GM12891 (cell line): ENCODE results near the gene MAPT.

Experiments
- DNase-seq: peaks from one replicate; pipeline ENCODE4 v3.0.0; 2011; ENCODE audit warnings: low spot score; ENCODE audit not compliant: insufficient read length
- FAIRE-seq: peaks from 2 replicates; lab custom pipeline; 2011; peaks lifted over from hg19 to GRCh38; lab: Jason Lieb, UNC
- PAX5 ChIP-seq: IDR thresholded peaks from 2 replicates; pipeline ENCODE4 v1.6.1; 2011; ENCODE audit warnings: low read length, moderate library complexity, mild to moderate bottlenecking; ENCODE audit not compliant: insufficient read depth, severe bottlenecking
- POLR2A ChIP-seq: IDR thresholded peaks from 2 replicates; pipeline ENCODE4 v1.6.1; 2011; ENCODE audit warnings: low read depth, low read length, control low read depth
- POLR2AphosphoS5 ChIP-seq: IDR thresholded peaks from 2 replicates; pipeline ENCODE4 v1.6.1; 2011; ENCODE audit warnings: low read depth, low read length, control low read depth
- POU2F2 ChIP-seq: IDR thresholded peaks from 2 replicates; pipeline ENCODE4 v1.6.1; 2011; ENCODE audit warnings: low read depth, mild to moderate bottlenecking, control low read depth, low read length, moderate library complexity
- SPI1 ChIP-seq: IDR thresholded peaks from 2 replicates; pipeline ENCODE4 v1.6.1; 2011; ENCODE audit warnings: low read depth, low read length, control low read depth
- TAF1 ChIP-seq: IDR thresholded peaks from 2 replicates; pipeline ENCODE4 v1.6.1; 2011; ENCODE audit warnings: low read depth, low read length, control low read depth

The MAPT gene

DNA sequence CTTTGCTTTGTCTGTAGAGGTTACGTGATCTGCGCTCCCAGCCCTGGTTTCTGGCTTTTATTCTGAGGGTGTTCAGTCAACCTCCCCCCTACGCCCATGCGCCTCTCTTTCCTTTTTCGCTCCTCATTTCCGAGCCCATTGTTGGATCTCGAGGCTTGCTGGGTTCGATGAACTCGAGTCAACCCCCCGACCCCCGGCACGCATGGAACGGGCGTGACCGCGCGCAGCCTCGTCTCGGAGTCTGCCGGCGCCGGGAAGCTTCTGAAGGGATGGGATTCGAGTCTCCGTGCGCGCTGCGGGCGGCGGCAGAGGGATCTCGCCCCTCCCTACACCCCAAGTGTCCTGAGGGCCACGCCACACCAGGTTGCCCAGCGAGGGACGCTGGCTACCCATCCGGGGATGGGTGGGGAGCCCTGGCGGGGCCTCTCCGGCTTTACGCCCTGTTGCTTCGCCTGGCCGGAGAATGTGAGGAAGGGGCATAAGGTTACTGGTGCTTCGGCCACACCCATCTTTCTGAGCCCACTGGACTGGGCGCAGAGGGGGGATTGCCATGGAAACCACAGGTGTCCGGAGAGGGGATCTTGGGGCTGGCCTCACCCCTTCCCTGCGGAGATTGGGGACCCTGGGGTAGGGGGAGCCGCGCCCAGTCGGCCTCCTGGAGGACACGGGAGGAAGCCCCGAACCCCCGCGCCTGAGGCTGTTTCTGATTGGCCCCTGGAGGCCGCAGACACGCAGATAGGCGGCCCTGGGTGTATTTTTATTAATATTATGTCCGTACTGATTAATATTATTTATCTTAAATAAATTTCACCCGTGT, 1.8 kb downstream of the MAPT start:
- FAIRE-seq: no peak
- DNase-seq: no peak
- no peak for TF ChIP-seq PAX5
- TF ChIP-seq POLR2A: no peak
- no peak for TF ChIP-seq TAF1

DNA sequence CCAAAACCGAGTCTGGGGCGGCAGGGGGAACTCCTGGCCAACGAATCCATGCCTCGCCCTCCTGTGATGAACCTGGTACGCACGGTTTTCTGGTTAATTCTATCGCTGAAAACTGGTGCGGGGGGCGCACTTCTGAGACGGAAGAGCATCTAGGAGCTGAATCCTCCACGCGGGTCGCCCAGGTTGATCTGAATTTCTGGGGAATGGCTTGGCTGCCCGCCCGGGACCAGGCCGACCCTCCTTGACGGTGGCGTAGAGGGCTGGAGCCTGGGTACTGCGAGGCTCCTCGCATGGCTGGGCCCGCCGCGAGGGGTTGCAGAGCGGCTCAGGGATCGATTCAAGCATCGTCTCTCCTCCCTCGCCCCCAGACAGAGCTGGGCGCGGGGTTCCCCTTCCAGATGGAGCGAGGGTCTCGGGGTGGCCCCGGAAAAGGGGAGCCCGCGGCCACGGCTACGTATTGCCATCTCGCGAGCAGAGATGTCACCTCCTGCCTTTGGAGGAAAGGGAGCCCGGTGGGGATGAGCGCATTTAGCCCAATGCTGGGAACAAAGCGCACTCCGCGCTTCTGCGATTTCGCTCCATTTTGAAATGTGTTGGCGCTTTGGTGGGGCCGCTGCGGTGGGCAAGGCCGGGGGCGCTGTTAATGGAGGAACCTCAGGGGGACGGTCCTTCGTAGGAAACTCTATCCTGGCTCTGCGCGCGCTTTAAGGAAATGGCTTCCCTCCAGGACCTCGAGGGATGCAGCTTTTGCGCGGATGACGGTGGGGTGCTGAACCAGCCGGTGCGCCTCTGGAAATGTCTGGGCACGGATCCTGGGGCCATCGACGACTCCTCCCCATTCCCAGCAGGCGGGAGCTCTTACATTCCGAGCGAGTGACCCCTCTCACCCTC, 2.7 kb downstream of the MAPT start:
- TF ChIP-seq PAX5 (no peak), POU2F2 (no peak), POLR2AphosphoS5 (no peak), TAF1 (no peak), SPI1 (no peak)
- FAIRE-seq (no peak), DNase-seq (no peak)

DNA sequence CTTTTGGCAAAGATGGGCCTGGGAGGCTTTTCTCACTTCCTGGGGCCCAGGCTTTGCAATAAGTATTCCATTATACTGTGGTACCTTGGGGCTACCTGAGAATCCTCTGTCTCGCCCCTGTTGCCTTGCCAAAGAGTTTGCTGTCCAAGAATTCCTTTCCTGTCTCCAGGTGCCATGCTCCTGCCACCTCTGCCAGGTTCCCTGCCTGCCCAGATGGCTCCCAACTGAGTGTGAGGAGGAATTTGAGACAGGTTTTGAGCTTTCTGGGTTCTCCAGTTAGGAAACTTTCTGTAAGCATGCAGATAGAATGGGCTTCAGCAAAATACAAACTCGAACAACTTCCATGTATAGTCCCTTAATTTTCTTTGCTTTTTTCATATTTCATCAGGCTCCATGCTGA, 5.8 kb downstream of the MAPT start:
- TF ChIP-seq POLR2AphosphoS5: no peak
- no peak for TF ChIP-seq POLR2A
- no peak for TF ChIP-seq TAF1
- no peak for TF ChIP-seq PAX5
- TF ChIP-seq SPI1: no peak
- TF ChIP-seq POU2F2: no peak
- FAIRE-seq (no peak), DNase-seq (no peak)

DNA sequence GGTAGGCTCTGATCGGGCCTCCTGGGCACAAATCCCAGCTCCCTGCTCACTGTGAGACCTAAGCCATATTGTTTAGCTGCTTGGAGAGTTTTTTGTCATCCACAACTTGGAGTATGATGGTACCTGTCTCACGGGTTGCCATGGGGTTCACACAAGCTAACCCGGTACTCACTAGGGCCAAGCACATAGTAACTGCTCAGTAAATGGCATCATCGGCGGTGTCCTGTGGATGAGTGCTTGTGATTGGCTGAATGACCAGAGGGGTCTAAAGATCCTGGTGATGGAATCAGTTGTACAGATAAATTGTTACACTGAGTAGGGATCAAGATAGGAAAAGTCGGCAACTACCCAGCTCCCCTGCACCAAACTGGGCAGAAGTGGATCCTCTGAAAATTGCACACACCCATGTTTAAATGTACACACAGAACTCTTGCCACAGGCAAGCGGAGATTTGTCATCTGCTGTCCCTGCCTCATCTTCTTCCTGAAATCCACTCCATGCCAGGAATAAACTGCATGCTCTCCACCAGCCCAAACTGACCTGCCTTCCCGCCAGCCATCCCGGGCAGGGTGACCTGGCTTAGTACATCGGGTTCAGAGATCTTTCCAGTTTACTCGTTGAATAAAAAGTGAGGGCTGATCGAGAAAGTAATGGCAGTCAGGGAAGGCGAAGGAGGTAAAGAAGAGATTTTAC, 6.5 kb downstream of the MAPT start:
- TF ChIP-seq POU2F2 (no peak), POLR2A (no peak), SPI1 (no peak), TAF1 (no peak), POLR2AphosphoS5 (no peak), PAX5 (no peak)
- DNase-seq (no peak), FAIRE-seq (no peak)

DNA sequence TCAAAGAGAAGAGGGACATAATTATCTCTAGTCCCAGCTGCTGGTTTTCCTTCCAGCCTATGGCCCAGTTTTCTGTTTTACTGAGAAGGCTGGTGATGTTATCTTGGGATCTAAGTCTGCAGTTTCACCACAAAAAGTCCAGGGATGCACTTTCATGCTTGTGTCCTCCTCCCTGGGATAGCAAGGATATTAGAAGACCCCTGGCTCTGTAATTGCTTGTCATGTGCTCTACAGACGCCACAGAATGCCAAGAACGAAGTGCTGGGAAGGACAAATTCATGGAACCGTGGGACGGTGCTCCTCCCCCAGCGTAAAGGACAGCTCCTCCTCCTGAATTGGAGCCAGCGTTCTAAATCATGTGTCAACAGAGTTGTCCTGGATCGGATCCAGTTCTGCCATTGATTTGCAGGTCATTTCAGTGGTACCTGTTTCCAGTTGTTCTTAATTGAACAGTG, 8.6 kb downstream of the MAPT start:
- no peak for FAIRE-seq
- TF ChIP-seq POLR2AphosphoS5: no peak
- TF ChIP-seq POU2F2: no peak
- TF ChIP-seq SPI1: no peak
- no peak for TF ChIP-seq POLR2A
- no peak for TF ChIP-seq TAF1
- no peak for TF ChIP-seq PAX5
- no peak for DNase-seq

DNA sequence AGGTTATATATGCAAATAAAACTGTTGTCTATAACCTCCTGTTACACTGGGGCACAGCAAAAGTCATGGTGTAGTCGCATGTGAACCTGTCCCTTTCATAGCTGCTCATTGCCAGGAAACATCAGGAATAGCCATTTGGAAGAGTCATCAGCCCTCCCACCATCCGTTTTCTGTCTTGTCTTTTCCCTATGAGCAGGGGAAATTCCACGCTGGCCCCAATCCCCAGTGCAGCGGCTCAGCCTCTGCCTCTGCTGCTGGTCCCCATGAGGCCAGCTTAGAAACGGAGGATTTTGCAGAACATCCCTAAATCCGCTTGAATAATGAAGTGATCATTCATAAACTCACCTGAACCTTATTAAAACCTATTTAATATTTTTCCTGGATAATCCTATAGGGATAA, 10.5 kb downstream of the MAPT start:
- TF ChIP-seq TAF1 (no peak), PAX5 (no peak), POU2F2 (no peak), SPI1 (no peak), POLR2AphosphoS5 (no peak)
- FAIRE-seq (no peak), DNase-seq (no peak)

DNA sequence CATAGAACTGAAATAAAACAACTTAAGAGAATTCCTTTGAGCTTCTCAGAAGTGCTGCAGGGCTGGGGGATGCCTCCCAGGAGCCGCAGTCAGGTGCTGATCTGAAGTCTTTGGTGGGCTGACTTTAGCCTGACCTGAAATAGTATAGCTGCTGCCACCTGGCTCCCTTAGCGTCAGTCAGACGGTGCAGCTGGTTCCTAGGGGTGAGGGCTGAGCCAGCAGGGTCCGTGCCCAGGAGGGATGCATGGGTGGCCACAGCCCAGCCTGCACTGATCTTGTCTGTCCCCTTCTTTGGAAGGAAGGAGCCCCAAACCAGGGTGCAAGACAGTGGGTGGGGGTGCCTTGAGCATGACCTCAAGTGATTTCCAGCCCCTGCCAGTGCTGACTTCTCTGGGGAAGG, 11.5 kb downstream of the MAPT start:
- TF ChIP-seq SPI1: no peak
- TF ChIP-seq PAX5: no peak
- no peak for TF ChIP-seq TAF1
- TF ChIP-seq POU2F2: no peak
- TF ChIP-seq POLR2A: no peak
- TF ChIP-seq POLR2AphosphoS5: no peak
- DNase-seq (no peak), FAIRE-seq (no peak)

DNA sequence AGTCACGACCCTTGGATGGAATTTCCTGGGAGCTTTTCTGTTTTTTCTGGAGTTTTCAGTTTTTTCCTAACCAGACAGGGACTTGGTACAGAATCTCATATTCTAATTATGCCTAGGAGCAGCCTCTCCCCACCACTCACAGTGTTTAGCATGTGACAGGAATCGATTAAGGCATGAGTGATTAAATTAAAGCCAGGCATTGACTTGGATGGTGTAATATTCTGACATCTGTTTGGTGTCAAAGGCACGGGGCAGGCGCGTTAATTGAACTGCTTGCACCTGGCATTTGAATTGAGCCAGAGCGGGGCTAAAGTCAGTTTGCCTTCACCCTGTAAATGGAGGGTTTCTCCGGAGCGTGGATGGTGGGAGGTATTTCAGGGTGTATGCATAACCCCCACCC, 11.9 kb downstream of the MAPT start:
- no peak for FAIRE-seq
- TF ChIP-seq POLR2AphosphoS5 (no peak), TAF1 (no peak), POLR2A (no peak), POU2F2 (no peak)
- DNase-seq: no peak
